HepG2 (cell line): ENCODE data around the gene WDFY1. TPM values are rescaled to one million over a fixed set of nuclear protein-coding genes. Genes with fewer than 3 reads are reported as not detected.

Source experiments
- ARNT ChIP-seq: fragments of 450-650 bp; IDR thresholded peaks from 2 replicates; pipeline ENCODE4 v1.6.1; 2017
- CBX1 ChIP-seq: IDR thresholded peaks from one replicate; pipeline ENCODE4 v1.6.1; 2016; ENCODE audit warnings: antibody characterized with exemption, low read depth
- CENPX ChIP-seq: sonication (generic); formaldehyde crosslinking; IDR thresholded peaks from 2 replicates; pipeline ENCODE4 v1.9.0; 2021; ENCODE audit warnings: mild to moderate bottlenecking, missing genetic modification reagents, moderate library complexity
- MEIS2 ChIP-seq: sonication (generic); formaldehyde crosslinking; IDR thresholded peaks from 2 replicates; pipeline ENCODE4 v1.9.0; 2021; ENCODE audit warnings: mild to moderate bottlenecking, missing genetic modification reagents
- MTA3 ChIP-seq: sonication (generic); formaldehyde crosslinking; IDR thresholded peaks from 2 replicates; pipeline ENCODE4 v1.4.0; 2020; ENCODE audit warnings: missing genetic modification reagents
- RBAK ChIP-seq: sonication (generic); formaldehyde crosslinking; IDR thresholded peaks from 2 replicates; pipeline ENCODE4 v1.5.1; 2020; ENCODE audit warnings: mild to moderate bottlenecking, missing genetic modification reagents
- REPIN1 ChIP-seq: sonication (generic); formaldehyde crosslinking; IDR thresholded peaks from 2 replicates; pipeline ENCODE4 v1.8.0; 2022; ENCODE audit warnings: missing genetic modification reagents, low read depth, mild to moderate bottlenecking, borderline replicate concordance
- SIX1 ChIP-seq: sonication (generic); formaldehyde crosslinking; IDR thresholded peaks from 2 replicates; pipeline ENCODE4 v1.4.0; 2020; ENCODE audit warnings: missing genetic modification reagents, borderline replicate concordance
- TCF7 ChIP-seq: sonication (generic); IDR thresholded peaks from 2 replicates; pipeline ENCODE4 v1.6.1; 2016; ENCODE audit warnings: antibody characterized with exemption, low read depth
- U2AF2 ChIP-seq: fragments of 200-400 bp; formaldehyde crosslinking; IDR thresholded peaks from 2 replicates; pipeline ENCODE4 v1.6.1; 2017; ENCODE audit warnings: low read depth, mild to moderate bottlenecking, low read length
- ZFP36L1 ChIP-seq: sonication (generic); formaldehyde crosslinking; IDR thresholded peaks from 2 replicates; pipeline ENCODE4 v1.8.0; 2022; ENCODE audit warnings: mild to moderate bottlenecking, missing genetic modification reagents, moderate library complexity
- ZNF136 ChIP-seq: sonication (generic); formaldehyde crosslinking; IDR thresholded peaks from 2 replicates; pipeline ENCODE4 v1.8.1; 2022; ENCODE audit warnings: low read depth, mild to moderate bottlenecking, moderate library complexity, missing genetic modification reagents
- ZNF484 ChIP-seq: sonication (generic); formaldehyde crosslinking; IDR thresholded peaks from 2 replicates; pipeline ENCODE4 v1.5.1; 2020; ENCODE audit warnings: mild to moderate bottlenecking, low read depth, missing genetic modification reagents, borderline replicate concordance
- ZNF547 ChIP-seq: sonication (generic); formaldehyde crosslinking; IDR thresholded peaks from 2 replicates; pipeline ENCODE4 v1.5.1; 2020; ENCODE audit warnings: mild to moderate bottlenecking, missing genetic modification reagents
- ZNF552 ChIP-seq: sonication (generic); formaldehyde crosslinking; IDR thresholded peaks from 2 replicates; pipeline ENCODE4 v1.9.0; 2022; ENCODE audit warnings: missing genetic modification reagents, mild to moderate bottlenecking, borderline replicate concordance
- ZNF749 ChIP-seq: sonication (generic); formaldehyde crosslinking; IDR thresholded peaks from 2 replicates; pipeline ENCODE4 v1.8.0; 2022; ENCODE audit warnings: mild to moderate bottlenecking, missing genetic modification reagents, moderate library complexity, borderline replicate concordance
- ZSCAN9 ChIP-seq: IDR thresholded peaks from 2 replicates; pipeline ENCODE4 v1.6.1; 2016; ENCODE audit warnings: borderline replicate concordance
- polyA plus RNA-seq, 8 experiments: library from polyadenylated mRNA; depleted of rRNA in 3 of 8; stranded (reverse) in 7 of 8; unstranded in 1 of 8; fragments of >200 nt; fragmentation: Illumina TruSeq in 4 of 8; extraction: Trizol in 4 of 8; gene quantifications; 2 replicates each; pipeline versions ENCODE4 v1.2.1 to v1.2.3, GENCODE V29; 2011 to 2016; ENCODE audit warnings: low read depth in 4 of 8, missing spikeins in 1 of 8, mixed read lengths in 1 of 8; ENCODE audit not compliant: insufficient read depth in 1 of 8
- total RNA-seq, 5 experiments: library from RNA; depleted of rRNA; stranded (reverse); fragments of >200 nt; fragmentation: Illumina TruSeq; extraction: Trizol; gene quantifications; 2 replicates each; pipeline ENCODE4 v1.2.3, GENCODE V29; 2016; ENCODE audit warnings: low read depth in 1 of 5
- TF ChIP-seq, protein P1 (sequence below): sonication (generic); formaldehyde crosslinking; IDR thresholded peaks from 2 replicates; pipeline ENCODE4 v1.4.0; 2020; ENCODE audit warnings: mild to moderate bottlenecking, missing genetic modification reagents
- TF ChIP-seq, protein P2 (sequence below): sonication (generic); formaldehyde crosslinking; IDR thresholded peaks from 2 replicates; pipeline ENCODE4 v1.9.0; 2021; ENCODE audit warnings: mild to moderate bottlenecking, missing genetic modification reagents
- TF ChIP-seq, protein P3 (sequence below): sonication (generic); formaldehyde crosslinking; IDR thresholded peaks from 2 replicates; pipeline ENCODE4 v1.5.1; 2020; ENCODE audit warnings: mild to moderate bottlenecking, missing genetic modification reagents

Gene WDFY1
- total and polyA plus RNA-seq, 2 of the 13 experiments (the other 11 are each of a cell fraction or from before 2014, with no cell fraction given): 77.0 to 78.4 TPM

DNA sequence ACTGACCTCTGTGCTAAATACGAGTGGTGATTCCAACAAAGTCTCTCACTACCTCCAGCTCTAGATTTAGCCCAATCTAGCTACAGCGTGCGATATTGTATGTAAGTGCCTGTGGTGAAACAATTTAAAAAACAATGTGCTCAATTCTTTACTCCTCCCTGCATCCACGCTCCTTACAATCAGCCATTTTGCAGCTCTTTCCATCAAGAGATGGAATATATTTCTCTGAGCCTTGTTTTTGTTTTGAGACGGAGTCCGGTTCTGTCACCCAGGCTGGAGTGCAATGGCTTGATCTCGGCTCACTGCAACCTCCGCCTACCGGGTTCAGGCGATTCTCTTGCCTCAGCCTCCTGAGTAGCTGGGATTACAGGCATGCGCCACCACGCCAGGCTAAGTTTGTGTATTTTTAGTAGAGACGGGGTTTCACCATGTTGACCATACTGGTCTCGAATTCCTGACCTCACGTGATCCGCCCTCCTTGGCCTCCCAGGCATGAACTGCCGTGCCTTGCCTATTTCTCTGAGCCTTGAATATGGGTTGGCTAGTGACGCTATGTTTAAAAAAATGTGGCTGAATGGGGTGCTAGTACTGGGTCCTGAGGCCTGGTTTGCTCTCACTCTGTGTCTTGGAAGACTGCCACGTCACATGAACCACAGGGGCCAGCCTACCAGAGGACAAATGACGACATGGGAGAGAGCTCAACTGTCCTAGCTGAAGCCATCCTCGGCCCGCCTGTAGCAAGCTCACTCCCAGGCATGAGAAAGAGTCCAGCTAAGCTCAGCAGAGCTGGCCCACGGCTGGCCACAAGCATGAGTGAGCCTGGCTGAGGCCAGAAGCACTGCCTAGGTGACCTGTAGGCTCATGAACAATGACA, 14.8 kb downstream of the WDFY1 start (continued):
- TF ChIP-seq ZNF749 (CRISPR knock-in tag): no peak
- no peak for TF ChIP-seq ZNF552 (CRISPR knock-in tag)
- no peak for TF ChIP-seq ARNT
- TF ChIP-seq, protein P1, sequence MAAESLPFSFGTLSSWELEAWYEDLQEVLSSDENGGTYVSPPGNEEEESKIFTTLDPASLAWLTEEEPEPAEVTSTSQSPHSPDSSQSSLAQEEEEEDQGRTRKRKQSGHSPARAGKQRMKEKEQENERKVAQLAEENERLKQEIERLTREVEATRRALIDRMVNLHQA (CRISPR knock-in tag): no peak
- peak; percentile 83; the same call in 1 of the 2 replicates for TF ChIP-seq ZNF136
- TF ChIP-seq ZNF484: no peak
- TF ChIP-seq MEIS2: no peak
- TF ChIP-seq CENPX (CRISPR knock-in tag): no peak
- TF ChIP-seq, protein P2, sequence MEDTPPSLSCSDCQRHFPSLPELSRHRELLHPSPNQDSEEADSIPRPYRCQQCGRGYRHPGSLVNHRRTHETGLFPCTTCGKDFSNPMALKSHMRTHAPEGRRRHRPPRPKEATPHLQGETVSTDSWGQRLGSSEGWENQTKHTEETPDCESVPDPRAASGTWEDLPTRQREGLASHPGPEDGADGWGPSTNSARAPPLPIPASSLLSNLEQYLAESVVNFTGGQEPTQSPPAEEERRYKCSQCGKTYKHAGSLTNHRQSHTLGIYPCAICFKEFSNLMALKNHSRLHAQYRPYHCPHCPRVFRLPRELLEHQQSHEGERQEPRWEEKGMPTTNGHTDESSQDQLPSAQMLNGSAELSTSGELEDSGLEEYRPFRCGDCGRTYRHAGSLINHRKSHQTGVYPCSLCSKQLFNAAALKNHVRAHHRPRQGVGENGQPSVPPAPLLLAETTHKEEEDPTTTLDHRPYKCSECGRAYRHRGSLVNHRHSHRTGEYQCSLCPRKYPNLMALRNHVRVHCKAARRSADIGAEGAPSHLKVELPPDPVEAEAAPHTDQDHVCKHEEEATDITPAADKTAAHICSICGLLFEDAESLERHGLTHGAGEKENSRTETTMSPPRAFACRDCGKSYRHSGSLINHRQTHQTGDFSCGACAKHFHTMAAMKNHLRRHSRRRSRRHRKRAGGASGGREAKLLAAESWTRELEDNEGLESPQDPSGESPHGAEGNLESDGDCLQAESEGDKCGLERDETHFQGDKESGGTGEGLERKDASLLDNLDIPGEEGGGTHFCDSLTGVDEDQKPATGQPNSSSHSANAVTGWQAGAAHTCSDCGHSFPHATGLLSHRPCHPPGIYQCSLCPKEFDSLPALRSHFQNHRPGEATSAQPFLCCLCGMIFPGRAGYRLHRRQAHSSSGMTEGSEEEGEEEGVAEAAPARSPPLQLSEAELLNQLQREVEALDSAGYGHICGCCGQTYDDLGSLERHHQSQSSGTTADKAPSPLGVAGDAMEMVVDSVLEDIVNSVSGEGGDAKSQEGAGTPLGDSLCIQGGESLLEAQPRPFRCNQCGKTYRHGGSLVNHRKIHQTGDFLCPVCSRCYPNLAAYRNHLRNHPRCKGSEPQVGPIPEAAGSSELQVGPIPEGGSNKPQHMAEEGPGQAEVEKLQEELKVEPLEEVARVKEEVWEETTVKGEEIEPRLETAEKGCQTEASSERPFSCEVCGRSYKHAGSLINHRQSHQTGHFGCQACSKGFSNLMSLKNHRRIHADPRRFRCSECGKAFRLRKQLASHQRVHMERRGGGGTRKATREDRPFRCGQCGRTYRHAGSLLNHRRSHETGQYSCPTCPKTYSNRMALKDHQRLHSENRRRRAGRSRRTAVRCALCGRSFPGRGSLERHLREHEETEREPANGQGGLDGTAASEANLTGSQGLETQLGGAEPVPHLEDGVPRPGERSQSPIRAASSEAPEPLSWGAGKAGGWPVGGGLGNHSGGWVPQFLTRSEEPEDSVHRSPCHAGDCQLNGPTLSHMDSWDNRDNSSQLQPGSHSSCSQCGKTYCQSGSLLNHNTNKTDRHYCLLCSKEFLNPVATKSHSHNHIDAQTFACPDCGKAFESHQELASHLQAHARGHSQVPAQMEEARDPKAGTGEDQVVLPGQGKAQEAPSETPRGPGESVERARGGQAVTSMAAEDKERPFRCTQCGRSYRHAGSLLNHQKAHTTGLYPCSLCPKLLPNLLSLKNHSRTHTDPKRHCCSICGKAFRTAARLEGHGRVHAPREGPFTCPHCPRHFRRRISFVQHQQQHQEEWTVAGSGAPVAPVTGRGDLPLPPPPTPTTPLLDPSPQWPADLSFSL: peak; percentile 57; the same call in 1 of the 2 replicates
- peak; percentile 90 for TF ChIP-seq REPIN1 (CRISPR knock-in tag)
- no peak; the same call in 1 of the 2 replicates for TF ChIP-seq SIX1
- TF ChIP-seq ZFP36L1 (CRISPR knock-in tag): 0 out of 2 replicates have a peak, but pooled peaks have one; percentile 33
- 0 out of 2 replicates have a peak, but pooled peaks have one; percentile 5 for TF ChIP-seq TCF7
- 0 out of 2 replicates have a peak, but pooled peaks have one; percentile 61 for TF ChIP-seq ZSCAN9 (CRISPR knock-in tag)
- TF ChIP-seq RBAK (CRISPR knock-in tag): peak; percentile 80; the same call in 1 of the 2 replicates
- peak; percentile 48 for TF ChIP-seq CBX1
- TF ChIP-seq U2AF2: no peak
- no peak for TF ChIP-seq MTA3
- TF ChIP-seq, protein P3, sequence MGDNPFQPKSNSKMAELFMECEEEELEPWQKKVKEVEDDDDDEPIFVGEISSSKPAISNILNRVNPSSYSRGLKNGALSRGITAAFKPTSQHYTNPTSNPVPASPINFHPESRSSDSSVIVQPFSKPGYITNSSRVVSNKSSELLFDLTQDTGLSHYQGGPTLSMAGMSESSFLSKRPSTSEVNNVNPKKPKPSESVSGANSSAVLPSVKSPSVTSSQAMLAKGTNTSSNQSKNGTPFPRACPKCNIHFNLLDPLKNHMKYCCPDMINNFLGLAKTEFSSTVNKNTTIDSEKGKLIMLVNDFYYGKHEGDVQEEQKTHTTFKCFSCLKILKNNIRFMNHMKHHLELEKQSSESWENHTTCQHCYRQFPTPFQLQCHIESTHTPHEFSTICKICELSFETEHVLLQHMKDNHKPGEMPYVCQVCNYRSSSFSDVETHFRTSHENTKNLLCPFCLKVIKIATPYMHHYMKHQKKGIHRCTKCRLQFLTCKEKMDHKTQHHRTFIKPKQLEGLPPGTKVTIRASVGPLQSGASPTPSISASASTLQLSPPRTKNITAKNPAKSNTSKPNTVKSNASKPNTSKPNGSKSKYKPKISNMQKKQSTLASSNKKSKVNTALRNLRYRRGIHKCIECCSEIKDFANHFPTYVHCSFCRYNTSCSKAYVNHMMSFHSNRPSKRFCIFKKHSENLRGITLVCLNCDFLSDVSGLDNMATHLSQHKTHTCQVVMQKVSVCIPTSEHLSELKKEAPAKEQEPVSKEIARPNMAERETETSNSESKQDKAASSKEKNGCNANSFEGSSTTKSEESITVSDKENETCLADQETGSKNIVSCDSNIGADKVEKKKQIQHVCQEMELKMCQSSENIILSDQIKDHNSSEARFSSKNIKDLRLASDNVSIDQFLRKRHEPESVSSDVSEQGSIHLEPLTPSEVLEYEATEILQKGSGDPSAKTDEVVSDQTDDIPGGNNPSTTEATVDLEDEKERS (CRISPR knock-in tag): peak; percentile 99
- 0 out of 2 replicates have a peak, but pooled peaks have one; percentile 65 for TF ChIP-seq ZNF547 (CRISPR knock-in tag)
